MM.1S (cell line): ENCODE measurements around the gene NAP1L5.

Experiments
- CTCF ChIP-seq: fragments of 300-600 bp; sonication (generic); IDR thresholded peaks from 2 replicates; pipeline ENCODE4 v1.5.1; 2016; ENCODE audit warnings: antibody characterized with exemption, low read length, mixed read lengths
- EZH2 ChIP-seq: fragments of 300-600 bp; sonication (generic); optimal IDR thresholded peaks from 2 replicates; pipeline ENCODE3; 2017; ENCODE audit warnings: low read depth, mild to moderate bottlenecking, antibody characterized with exemption, low read length, mixed read lengths

- no peak for TF ChIP-seq CTCF
- TF ChIP-seq EZH2 = no peak
Observed at GRCh38 chr4:88702782-88703181, 5.2 kb upstream of the NAP1L5 start.
